WTC11 (cell line): ENCODE results near the gene RAB7A.
A peak's percentile ranks its signal among the peaks of the same experiment; 100 is the strongest.

Source experiments
- NR2C2 ChIP-seq: sonication (generic); formaldehyde crosslinking; IDR thresholded peaks from 2 replicates; pipeline ENCODE4 v1.8.0; 2022; ENCODE audit warnings: mild to moderate bottlenecking, missing genetic modification reagents
- TCF7 ChIP-seq: sonication (generic); formaldehyde crosslinking; IDR thresholded peaks from 2 replicates; pipeline ENCODE4 v1.8.0; 2022; ENCODE audit warnings: mild to moderate bottlenecking, low read depth, missing genetic modification reagents, moderate library complexity
- ZNF396 ChIP-seq: fragments of 250-450 bp; sonication (Bioruptor Pico); IDR thresholded peaks from 2 replicates; pipeline ENCODE4 v1.8.0; 2021; ENCODE audit warnings: mild to moderate bottlenecking, moderate library complexity, borderline replicate concordance
- TF ChIP-seq, protein P1 (sequence below): sonication (generic); formaldehyde crosslinking; IDR thresholded peaks from 2 replicates; pipeline ENCODE4 v1.8.1; 2022; ENCODE audit warnings: low read depth, missing genetic modification reagents, borderline replicate concordance
- TF ChIP-seq, protein P2 (sequence below): fragments of 200-600 bp; IDR thresholded peaks from 2 replicates; pipeline ENCODE4 v1.8.0; 2022; ENCODE audit warnings: antibody characterized with exemption
- TF ChIP-seq, protein P3 (sequence below): sonication (generic); formaldehyde crosslinking; IDR thresholded peaks from 2 replicates; pipeline ENCODE4 v1.8.0; 2022; ENCODE audit warnings: mild to moderate bottlenecking, missing genetic modification reagents

DNA sequence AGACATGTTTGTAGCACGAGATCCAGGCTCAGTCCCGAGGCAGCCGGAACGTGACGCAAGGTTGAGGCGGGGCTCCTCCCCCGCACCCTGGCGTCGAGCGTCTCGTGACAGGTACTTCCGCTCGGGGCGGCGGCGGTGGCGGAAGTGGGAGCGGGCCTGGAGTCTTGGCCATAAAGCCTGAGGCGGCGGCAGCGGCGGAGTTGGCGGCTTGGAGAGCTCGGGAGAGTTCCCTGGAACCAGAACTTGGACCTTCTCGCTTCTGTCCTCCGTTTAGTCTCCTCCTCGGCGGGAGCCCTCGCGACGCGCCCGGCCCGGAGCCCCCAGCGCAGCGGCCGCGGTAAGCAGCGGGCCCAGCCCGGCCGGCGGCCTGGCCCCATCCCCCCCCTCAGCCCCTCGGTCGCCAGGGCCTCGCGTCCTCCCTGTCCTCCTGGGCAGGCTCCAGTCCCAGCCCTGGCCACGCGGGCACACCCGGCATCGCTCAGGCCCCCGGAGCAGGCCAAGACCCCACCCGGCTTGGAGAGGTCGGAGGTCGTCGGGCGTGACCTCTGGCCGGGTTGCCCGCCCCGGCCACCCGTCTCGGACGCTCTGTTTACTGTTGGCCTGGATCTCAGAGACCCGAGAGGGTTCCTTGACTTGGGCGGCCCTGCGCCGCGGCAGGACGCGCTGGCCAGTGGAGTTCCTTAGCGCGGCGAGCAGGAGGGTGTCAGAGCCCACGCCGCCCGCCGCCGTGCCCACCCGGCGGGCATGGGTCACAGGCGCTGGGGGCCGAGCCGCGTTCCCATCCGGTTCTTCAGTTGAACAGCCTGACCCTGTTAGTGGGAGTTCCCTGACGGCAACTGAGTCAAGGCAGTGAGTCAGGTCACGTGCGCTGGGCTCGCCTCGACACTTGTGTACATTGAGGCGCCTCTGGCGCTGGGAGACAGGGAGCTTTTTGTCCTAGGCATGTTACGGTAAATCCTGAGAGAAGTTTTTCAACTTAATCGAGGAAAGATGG lies at the start of gene RAB7A:
- TF ChIP-seq, protein P1, sequence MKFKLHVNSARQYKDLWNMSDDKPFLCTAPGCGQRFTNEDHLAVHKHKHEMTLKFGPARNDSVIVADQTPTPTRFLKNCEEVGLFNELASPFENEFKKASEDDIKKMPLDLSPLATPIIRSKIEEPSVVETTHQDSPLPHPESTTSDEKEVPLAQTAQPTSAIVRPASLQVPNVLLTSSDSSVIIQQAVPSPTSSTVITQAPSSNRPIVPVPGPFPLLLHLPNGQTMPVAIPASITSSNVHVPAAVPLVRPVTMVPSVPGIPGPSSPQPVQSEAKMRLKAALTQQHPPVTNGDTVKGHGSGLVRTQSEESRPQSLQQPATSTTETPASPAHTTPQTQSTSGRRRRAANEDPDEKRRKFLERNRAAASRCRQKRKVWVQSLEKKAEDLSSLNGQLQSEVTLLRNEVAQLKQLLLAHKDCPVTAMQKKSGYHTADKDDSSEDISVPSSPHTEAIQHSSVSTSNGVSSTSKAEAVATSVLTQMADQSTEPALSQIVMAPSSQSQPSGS, result no peak
- TF ChIP-seq ZNF396 (CRISPR knock-in tag) (no peak), TCF7 (no peak), NR2C2 (CRISPR knock-in tag) (peak; percentile 57; the same call in 1 of the 2 replicates)
- TF ChIP-seq, protein P2, sequence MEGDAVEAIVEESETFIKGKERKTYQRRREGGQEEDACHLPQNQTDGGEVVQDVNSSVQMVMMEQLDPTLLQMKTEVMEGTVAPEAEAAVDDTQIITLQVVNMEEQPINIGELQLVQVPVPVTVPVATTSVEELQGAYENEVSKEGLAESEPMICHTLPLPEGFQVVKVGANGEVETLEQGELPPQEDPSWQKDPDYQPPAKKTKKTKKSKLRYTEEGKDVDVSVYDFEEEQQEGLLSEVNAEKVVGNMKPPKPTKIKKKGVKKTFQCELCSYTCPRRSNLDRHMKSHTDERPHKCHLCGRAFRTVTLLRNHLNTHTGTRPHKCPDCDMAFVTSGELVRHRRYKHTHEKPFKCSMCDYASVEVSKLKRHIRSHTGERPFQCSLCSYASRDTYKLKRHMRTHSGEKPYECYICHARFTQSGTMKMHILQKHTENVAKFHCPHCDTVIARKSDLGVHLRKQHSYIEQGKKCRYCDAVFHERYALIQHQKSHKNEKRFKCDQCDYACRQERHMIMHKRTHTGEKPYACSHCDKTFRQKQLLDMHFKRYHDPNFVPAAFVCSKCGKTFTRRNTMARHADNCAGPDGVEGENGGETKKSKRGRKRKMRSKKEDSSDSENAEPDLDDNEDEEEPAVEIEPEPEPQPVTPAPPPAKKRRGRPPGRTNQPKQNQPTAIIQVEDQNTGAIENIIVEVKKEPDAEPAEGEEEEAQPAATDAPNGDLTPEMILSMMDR, result no peak
- TF ChIP-seq, protein P3, sequence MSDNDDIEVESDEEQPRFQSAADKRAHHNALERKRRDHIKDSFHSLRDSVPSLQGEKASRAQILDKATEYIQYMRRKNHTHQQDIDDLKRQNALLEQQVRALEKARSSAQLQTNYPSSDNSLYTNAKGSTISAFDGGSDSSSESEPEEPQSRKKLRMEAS (CRISPR knock-in tag), result peak; percentile 74
